NCI-H2227 treated with DMSO at 0.1 percent for 48 hours (cell line): ENCODE results near the gene HRH3.

Experiments
- DNase-seq: peaks from one replicate; lab custom pipeline; 2025; lab: John Stamatoyannopoulos, UW

HRH3 gene

GRCh38 chr20:62243906-62244515, 23.9 kb upstream of the HRH3 start:
- DNase-seq, result no peak

- no peak for DNase-seq
Observed at GRCh38 chr20:62243106-62243505, 23.0 kb upstream of the HRH3 start.

- no peak for DNase-seq
Observed at GRCh38 chr20:62242176-62242575, 22.1 kb upstream of the HRH3 start.

GRCh38 chr20:62241506-62241905, 21.4 kb upstream of the HRH3 start:
- DNase-seq, result no peak

- DNase-seq, result no peak
Observed at GRCh38 chr20:62240020-62240685, 20.1 kb upstream of the HRH3 start.

GRCh38 chr20:62239278-62239879, 19.3 kb upstream of the HRH3 start:
- no peak for DNase-seq

- DNase-seq, result no peak
Observed at GRCh38 chr20:62238569-62239277, 18.6 kb upstream of the HRH3 start.

- DNase-seq, result peak; percentile 94
Observed at GRCh38 chr20:62237801-62238568, 17.9 kb upstream of the HRH3 start, which contains the start of gene OSBPL2. Gene OSBPL2 (plus strand): TSS chr20:62238521. CDS start chr20:62256185, 17,664 bp downstream.

- no peak for DNase-seq
Observed at GRCh38 chr20:62237514-62237800, 17.4 kb upstream of the HRH3 start.

GRCh38 chr20:62236766-62237513, 16.9 kb upstream of the HRH3 start:
- DNase-seq, result peak; percentile 92

GRCh38 chr20:62236200-62236599, 16.1 kb upstream of the HRH3 start:
- DNase-seq, result no peak

- no peak for DNase-seq
Observed at GRCh38 chr20:62235777-62236157, 15.7 kb upstream of the HRH3 start.

- no peak for DNase-seq
Observed at GRCh38 chr20:62235001-62235776, 15.1 kb upstream of the HRH3 start.

GRCh38 chr20:62234339-62234738, 14.3 kb upstream of the HRH3 start:
- no peak for DNase-seq

GRCh38 chr20:62233684-62234083, 13.6 kb upstream of the HRH3 start:
- no peak for DNase-seq

- no peak for DNase-seq
Observed at GRCh38 chr20:62232770-62233645, 12.9 kb upstream of the HRH3 start.

GRCh38 chr20:62232194-62232593, 12.1 kb upstream of the HRH3 start:
- no peak for DNase-seq

GRCh38 chr20:62231292-62231691, 11.2 kb upstream of the HRH3 start:
- DNase-seq, result no peak

- no peak for DNase-seq
Observed at GRCh38 chr20:62230696-62231095, 10.6 kb upstream of the HRH3 start.

GRCh38 chr20:62230276-62230675, 10.2 kb upstream of the HRH3 start:
- no peak for DNase-seq
